GM18505 (cell line): ENCODE data around the gene OR10K1.

Source experiments
- ATAC-seq: cut with Tn5 transposase; IDR thresholded peaks from one replicate; pipeline ENCODE4 v1.9.1; 2021; ENCODE audit not compliant: unreplicated experiment
- POLR2A ChIP-seq: IDR thresholded peaks from 4 replicates; pipeline ENCODE4 v1.6.1; 2011; ENCODE audit warnings: borderline replicate concordance; ENCODE audit not compliant: insufficient read depth, insufficient read length; ENCODE audit errors: extremely low read depth

Gene OR10K1

GRCh38 chr1:158491316-158491715 lies 29.7 kb downstream of the OR10K1 start:
- no peak for ATAC-seq

GRCh38 chr1:158493054-158493453 lies 31.4 kb downstream of the OR10K1 start:
- no peak for ATAC-seq
- no peak for TF ChIP-seq POLR2A

More at GRCh38 chr1:158491316-158491715, 29.7 kb downstream of the OR10K1 start:
- TF ChIP-seq POLR2A = no peak

DNA sequence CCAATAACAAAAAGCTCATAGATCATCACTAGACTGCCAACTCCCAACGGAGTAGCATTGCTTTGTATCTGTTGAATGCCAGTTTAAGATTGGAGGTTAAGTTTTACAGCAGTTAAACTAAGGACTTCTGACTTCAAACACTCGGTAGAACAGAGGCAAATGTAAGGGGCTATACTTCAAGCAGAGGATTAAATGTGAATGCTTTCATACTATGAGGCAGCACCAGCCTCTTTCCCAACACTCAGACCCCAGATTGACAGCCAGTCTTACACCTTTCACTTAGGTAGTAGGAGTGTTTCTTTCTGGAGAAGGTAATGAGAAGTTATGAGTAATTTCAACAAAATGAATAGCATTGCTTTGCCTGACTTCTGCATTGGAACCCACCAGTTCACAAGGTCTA lies 33.2 kb downstream of the OR10K1 start:
- no peak for ATAC-seq
- no peak for TF ChIP-seq POLR2A

DNA sequence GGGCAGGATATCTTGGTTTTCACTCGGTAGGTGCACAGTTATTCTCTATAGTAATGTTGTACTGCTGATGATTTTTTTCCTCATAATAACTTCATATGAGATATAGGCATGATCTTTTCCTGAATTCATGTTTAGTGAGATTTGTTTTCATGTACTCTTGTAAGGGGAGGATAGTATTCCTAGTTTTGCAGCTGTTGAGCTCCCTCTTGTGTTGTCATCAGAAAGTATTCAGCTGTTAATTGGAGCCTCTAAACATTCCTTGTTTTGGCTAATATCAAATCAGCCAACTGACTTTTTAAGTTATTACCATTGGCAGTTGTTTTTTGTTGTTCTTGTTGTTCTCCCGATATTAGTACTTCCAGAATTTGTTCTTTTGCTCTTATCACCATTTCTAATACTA lies 34.7 kb downstream of the OR10K1 start:
- no peak for TF ChIP-seq POLR2A
- no peak for ATAC-seq

DNA sequence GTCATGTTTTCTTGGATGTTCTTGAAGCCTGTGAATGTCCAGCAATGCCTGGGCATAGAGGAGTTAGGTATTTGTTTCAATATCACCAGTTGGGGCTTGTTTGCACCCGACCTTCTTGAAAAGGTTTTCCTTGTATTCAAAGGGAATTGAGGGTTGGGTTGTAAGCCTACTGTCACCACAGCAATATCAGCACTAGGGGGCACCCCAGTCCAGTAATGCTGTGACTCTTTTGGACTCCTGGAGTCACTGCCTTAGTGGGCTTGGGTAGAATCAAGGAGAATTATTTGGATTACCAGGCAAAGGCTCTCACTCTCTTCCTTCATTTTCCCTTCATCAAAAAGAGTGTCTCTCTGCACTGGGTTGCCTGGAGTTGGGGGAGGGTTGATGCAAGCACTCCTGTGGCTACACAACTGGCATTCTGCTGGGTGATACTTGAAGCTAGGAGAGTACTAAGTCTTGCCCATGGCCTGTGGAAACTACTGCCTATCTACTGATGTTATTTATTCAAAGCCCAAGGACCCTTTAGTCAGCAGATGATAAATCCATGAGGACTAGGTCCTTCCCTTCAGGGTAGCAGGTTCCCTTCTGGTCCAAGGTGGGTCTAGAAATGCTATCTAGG lies 44.8 kb downstream of the OR10K1 start:
- ATAC-seq = no peak

GRCh38 chr1:158507511-158507910 lies 45.9 kb downstream of the OR10K1 start:
- ATAC-seq = no peak
- no peak for TF ChIP-seq POLR2A

More for the DNA sequence above, 44.8 kb downstream of the OR10K1 start:
- no peak for TF ChIP-seq POLR2A

DNA sequence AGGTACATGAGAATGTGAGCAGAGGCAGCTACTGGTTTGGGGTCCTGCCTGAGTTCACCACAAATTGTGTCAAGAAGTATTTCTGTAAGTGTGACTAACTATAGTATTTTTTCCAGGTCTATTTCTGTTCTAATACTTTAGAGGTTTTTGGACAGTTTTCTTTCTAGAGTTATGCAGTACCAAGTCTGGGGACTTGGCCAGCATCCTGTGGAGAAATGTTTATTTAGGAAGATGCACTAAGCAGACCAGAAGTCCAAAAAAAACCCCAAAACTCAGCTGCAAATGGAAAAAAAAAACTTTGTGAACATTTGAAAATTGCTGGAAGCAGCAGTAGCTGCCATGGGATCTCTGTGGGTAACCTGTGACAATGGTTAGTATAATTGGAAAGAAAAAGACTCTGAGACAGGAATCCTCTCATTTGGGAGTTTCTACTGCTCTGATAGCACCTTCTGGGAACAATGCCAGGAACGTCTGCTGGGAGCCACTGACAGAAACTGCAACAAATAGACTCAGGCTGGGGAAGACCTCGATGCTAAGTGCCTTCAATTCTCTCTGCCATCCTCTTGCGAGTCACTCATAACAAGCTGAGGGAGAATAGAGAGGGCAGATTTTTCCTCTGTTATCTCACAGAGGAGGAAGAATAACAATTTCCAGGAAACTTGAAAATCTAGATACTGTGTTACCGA lies 48.0 kb downstream of the OR10K1 start:
- no peak for ATAC-seq
- TF ChIP-seq POLR2A = no peak

GRCh38 chr1:158516966-158517365 lies 55.3 kb downstream of the OR10K1 start:
- ATAC-seq = no peak
- no peak for TF ChIP-seq POLR2A
